Bronchial epithelial cell (primary cell): Measurements from ENCODE around the gene ZNF362. TPM values are rescaled to one million over a fixed set of nuclear protein-coding genes. Genes with fewer than 3 reads are reported as not detected.
A peak's percentile ranks its signal among the peaks of the same experiment; 100 is the strongest.

Source experiments
- DNase-seq: peaks from one replicate; pipeline ENCODE4 v3.0.0-alpha.2; 2010; ENCODE audit warnings: low read depth
- FAIRE-seq: peaks from 2 replicates; lab custom pipeline; 2011; peaks lifted over from hg19 to GRCh38; lab: Jason Lieb, UNC
- H3K27me3 ChIP-seq: 2 replicates; pipeline ENCODE4 v1.5.1; 2011; ENCODE audit warnings: low read length; ENCODE audit not compliant: control insufficient read depth, insufficient read depth
- H3K36me3 ChIP-seq: 2 replicates; pipeline ENCODE4 v1.5.1; 2011; ENCODE audit warnings: low read length; ENCODE audit not compliant: control insufficient read depth, insufficient read depth
- H3K4me3 ChIP-seq: 2 replicates; pipeline ENCODE4 v1.5.1; 2011; ENCODE audit warnings: mild to moderate bottlenecking, low read depth, low read length, control low read depth
- CTCF ChIP-seq: IDR thresholded peaks from 2 replicates; pipeline ENCODE4 v1.5.1; 2011; ENCODE audit warnings: mild to moderate bottlenecking, moderate library complexity, low read length, control low read depth, inconsistent platforms; ENCODE audit not compliant: insufficient read depth, severe bottlenecking
- total RNA-seq: library from RNA; depleted of rRNA; stranded (reverse); fragments of >200 nt; gene quantifications from 2 replicates; pipeline ENCODE4 v1.2.1, GENCODE V29; 2014

ZNF362 gene
- total RNA-seq, 1 donor from 2014 or later = 1.1 TPM

- peaks cover 53% of the 10 kb centered on the region for H3K36me3 ChIP-seq
- H3K4me3 ChIP-seq = no peak overlapping the region
- no peak for DNase-seq
- no peak for FAIRE-seq
- no peak for TF ChIP-seq CTCF
- no peaks in the 10 kb centered on the region for H3K27me3 ChIP-seq
Measured at GRCh38 chr1:33331444-33332356, 75.4 kb downstream of the ZNF362 start.

GRCh38 chr1:33332357-33332789 is 76.1 kb downstream of the ZNF362 start:
- Histone ChIP-seq H3K36me3 (peaks cover 48% of the 10 kb centered on the region), H3K4me3 (no peak overlapping the region), H3K27me3 (no peaks in the 10 kb centered on the region)
- FAIRE-seq (peak; percentile 40), DNase-seq (no peak)
- TF ChIP-seq CTCF = no peak

GRCh38 chr1:33332881-33333280 is 76.6 kb downstream of the ZNF362 start:
- DNase-seq (no peak), FAIRE-seq (peak; percentile 32)
- Histone ChIP-seq H3K4me3 (no peak overlapping the region), H3K36me3 (peaks cover 44% of the 10 kb centered on the region), H3K27me3 (no peaks in the 10 kb centered on the region)
- TF ChIP-seq CTCF = no peak

DNA sequence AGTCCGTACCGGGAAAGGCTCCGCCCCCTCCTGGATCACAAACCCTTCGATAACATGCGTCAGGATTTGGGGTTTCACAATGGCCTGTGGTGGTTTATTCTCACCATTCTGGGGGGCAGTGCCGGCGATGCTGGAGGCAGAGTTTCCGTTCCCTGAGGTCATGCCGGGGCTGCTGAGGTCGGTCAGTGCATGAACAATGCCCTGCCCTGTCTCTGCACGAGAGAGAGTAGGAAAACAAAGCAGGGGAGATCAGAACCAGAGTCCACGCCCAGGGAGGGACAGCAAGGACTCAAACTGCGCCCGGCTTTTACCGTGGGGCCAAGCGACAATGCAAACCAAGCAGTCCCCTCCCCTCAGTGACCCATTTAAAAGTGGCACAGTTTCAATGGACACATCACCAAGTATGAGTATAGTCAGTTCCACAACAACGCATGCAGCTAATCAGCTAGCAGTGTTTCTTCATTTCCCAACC is 77.8 kb downstream of the ZNF362 start:
- Histone ChIP-seq H3K36me3 (peaks cover 38% of the 10 kb centered on the region), H3K27me3 (no peaks in the 10 kb centered on the region), H3K4me3 (no peak overlapping the region)
- TF ChIP-seq CTCF = no peak
- FAIRE-seq = no peak
- no peak for DNase-seq

DNA sequence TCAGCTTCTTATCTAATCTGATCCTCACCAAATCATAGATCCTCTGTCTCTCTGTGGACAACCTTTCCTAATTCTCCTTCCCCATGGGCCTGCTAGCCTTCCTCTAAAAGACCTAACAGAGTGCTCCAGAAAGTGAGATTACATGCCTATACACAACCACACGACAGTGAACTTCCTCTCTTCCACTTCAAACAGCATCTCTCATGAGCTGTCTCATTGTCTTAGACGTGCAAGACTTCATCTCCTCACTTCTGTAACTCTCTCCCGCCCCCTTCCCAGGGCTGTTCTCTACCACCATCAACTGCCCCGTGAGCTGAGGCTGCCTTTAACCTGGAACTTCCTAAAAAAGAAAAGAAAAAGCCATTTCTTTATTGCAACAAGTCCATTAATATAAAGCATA is 78.7 kb downstream of the ZNF362 start:
- FAIRE-seq (no peak), DNase-seq (no peak)
- TF ChIP-seq CTCF = no peak
- Histone ChIP-seq H3K36me3 (peaks cover 31% of the 10 kb centered on the region), H3K4me3 (no peak overlapping the region), H3K27me3 (no peaks in the 10 kb centered on the region)

DNA sequence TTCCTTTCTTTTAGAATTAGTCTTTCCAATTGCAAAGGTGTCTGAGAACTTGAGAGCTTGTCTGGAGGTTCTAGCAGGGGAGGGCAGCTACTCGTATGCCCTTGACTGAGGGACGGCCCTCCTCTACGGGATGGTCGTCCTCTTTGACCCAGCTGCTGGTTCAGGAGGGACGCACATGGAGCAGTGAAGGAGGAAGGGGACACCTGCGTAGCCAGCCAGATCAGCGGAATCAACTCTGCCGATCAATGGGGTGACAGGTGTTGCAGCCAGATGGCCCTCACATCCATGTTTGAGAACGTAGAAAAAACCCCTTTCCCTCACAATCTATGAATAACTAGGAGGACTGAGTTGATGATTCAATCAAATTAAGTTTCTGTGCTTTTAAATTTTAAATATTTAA is 80.3 kb downstream of the ZNF362 start:
- Histone ChIP-seq H3K36me3 (peaks cover 22% of the 10 kb centered on the region), H3K4me3 (no peak overlapping the region), H3K27me3 (no peaks in the 10 kb centered on the region)
- no peak for TF ChIP-seq CTCF
- no peak for DNase-seq
- FAIRE-seq = no peak
